CD4-positive, alpha-beta T cell treated with Interleukin-12 subunit alpha and Interleukin-12 subunit beta, for 1 hour (primary cell): Measurements from ENCODE around the gene GPR141.

Source experiments
- DNase-seq: peaks from one replicate; pipeline ENCODE4 v3.0.0-alpha.2; 2020

GPR141 gene

GRCh38 chr7:37738321-37738720 is 54.8 kb downstream of the GPR141 start:
- no peak for DNase-seq

GRCh38 chr7:37740398-37740797 is 56.8 kb downstream of the GPR141 start:
- no peak for DNase-seq

DNA sequence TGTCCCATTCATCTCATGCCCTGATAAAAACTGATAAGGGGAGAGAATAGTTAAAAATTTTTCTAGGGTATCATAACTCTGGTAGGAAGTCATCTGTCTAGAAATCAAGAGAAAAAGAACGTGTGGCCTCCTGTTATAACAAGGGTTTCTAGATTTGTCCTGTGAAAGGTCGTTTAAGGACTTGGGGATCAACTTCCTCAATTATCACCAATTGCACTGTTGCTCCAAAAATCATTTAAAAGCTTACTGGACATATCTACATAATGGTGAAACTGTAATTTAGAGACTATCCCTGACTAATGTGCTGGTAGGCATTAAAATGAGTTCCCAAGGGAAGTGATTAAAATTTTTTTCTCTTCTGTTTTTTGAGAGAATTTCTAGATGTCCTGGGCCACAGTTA is 58.2 kb downstream of the GPR141 start:
- no peak for DNase-seq

GRCh38 chr7:37751096-37751495 is 67.5 kb downstream of the GPR141 start:
- DNase-seq: no peak

DNA sequence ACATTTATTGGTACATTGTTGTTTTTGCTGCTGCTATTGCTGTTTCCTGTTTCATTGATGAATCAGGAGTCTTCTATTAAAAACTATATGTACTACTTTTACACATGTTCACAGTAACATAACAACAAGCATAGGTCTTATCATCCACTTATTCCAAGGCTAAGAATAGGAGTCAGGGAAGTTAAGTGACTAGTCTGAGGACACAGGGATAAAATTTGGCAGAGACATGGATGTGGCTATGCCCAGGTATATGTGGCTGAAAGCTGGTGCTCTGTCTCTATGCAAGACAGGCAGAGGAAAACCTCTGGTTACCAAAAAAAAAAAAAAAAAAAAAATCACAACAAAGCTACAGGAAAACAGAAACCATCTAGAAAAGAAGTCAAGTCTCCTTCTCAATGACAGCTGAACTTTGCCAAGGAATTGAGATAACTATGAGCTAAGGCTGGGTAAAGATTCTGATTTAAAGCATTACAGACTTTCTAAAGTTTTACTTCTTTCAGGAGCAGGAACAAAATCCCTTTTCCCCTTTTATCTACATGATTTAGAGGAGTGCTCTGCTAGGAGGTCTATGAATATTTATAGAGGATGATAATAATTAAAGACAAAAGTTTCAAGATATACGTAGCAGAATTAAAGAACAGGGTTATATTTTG is 70.0 kb downstream of the GPR141 start:
- DNase-seq: no peak

DNA sequence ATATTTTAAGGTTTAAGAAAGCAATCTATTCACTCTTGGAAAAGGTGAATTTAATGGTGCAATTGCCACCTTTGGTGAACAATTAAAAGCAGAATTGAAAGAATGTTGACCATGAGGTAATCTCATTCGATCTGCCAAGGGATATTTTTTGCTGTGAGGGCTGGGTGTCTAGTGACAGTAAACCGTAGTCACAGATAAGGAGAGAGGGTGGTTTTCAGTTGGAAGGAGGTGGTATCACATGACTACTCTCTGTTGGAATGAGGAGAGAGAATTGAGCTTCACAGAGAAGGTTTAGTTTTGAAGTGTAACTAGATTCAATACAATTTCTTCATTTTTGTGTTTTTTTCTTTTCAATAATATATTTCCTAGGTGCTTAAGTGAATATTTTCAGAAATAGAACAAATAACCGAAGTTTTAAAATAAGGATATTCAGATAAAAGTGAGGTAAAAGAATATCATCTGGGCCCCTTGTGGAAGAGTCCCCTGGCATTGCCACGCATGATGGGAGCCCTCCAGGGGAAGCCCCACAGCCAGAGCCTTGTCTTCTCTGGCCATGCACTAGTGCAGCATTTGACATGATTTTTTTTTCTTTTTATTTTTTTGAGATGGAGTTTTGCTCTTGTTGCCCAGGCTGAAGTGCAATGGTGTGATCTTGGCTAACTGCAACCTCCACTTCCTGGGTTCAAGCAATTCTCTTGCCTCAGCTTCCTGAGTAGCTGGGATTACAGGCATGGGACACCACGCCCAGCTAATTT is 73.4 kb downstream of the GPR141 start:
- DNase-seq: no peak

GRCh38 chr7:37757563-37757962 is 74.0 kb downstream of the GPR141 start:
- DNase-seq: no peak

- DNase-seq: no peak
Observed at GRCh38 chr7:37758501-37759045, 75.0 kb downstream of the GPR141 start.

DNA sequence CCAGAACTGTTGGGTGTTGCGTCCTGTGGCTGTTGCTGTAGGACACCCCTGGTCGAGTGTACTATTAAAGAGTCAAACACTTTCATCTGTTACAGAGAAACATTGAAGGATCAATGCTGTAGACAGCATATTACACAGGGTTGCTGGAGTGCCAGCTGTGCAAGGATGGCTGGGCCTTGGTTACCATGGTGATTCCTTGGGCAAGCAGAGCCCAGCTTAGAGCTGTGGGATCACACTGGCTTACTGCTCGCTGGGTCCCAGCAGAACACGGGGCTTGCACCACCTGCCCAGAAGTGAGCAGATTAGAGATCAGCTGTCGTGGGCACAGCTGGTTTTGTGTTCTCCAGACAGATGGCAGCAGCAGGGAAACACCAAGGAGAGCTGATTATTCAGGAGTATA is 76.0 kb downstream of the GPR141 start:
- no peak for DNase-seq

DNA sequence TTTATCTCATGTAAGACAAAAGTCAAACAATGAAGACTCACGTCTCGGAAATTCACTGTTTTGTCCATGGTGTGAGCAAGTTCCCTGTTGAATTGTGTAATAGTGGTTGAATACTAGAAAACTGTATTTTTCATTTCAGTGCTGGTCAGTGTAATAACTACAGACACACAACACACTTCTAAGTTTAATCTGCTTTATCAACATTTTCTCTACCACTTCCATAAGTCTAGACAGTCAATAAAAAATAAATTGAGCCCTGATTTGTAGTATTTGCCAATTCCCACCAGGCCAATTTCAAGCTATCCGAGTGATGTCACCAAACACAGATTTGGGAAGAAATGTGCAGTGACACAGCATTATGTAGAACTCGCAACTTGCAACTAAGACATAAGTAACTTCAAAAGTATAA is 81.9 kb downstream of the GPR141 start:
- no peak for DNase-seq

- DNase-seq: no peak
Observed at GRCh38 chr7:37765872-37766525, 82.4 kb downstream of the GPR141 start.

DNA sequence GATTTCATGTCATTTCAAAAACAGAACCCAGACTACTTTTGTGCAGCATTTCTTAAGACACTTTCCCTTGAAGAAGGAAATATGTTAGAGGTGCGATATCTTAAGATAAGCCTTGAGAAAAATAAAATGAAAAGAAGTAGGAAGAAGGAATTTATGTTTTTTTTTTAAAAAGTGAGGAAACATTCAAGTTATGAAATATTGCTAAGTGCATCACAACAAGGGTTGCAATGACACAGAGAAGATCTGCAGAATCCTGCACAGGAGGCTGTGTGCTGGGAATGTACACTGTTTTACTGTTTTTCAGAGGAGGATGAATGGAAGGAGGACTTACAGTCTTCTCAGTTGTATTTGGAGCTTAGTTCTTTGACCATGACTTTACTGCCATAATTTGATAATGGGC is 85.0 kb downstream of the GPR141 start:
- no peak for DNase-seq

DNA sequence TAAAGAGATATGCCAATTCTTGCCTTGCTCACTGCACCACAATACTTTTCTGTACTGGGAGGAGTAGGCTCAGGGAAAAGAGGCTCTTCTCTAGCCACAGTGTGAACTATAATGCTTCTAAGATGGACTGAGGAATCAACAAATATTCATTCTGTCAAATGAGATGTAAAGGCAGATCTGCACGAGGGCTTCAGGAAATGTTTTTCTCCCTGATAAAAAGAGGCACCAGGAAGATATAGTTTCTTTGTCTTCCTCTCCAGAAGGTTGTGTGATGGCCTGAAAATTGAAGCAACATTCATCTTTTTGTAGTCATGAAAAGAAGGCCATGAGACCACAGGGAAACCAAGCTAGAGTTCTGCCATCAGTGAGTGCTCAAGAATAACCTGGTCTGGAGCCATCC is 85.7 kb downstream of the GPR141 start:
- no peak for DNase-seq

- no peak for DNase-seq
Observed at GRCh38 chr7:37769726-37770125, 86.2 kb downstream of the GPR141 start.

- no peak for DNase-seq
Observed at GRCh38 chr7:37770838-37771237, 87.3 kb downstream of the GPR141 start.

GRCh38 chr7:37771342-37771741 is 87.8 kb downstream of the GPR141 start:
- DNase-seq: no peak

- DNase-seq: no peak
Observed at GRCh38 chr7:37771801-37772200, 88.2 kb downstream of the GPR141 start.

DNA sequence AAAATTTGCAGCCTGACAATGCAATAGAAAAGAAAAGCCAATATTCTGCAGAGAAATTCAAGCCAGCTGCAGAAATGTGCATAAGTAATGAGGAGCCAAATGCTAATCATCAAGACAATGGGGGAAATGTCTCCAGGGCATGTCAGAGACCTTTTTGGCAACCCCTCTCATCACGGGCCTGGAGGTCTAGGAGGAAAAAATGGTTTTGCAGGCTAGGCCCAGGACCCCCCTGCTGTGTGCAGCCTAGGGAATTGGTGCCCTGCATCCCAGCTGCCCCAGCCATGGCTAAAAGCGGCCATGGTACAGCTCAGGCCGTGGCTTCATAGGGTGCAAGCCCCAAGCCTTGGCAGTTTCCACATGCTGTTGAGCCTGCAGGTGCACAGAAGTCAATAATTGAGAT is 92.4 kb downstream of the GPR141 start:
- no peak for DNase-seq

DNA sequence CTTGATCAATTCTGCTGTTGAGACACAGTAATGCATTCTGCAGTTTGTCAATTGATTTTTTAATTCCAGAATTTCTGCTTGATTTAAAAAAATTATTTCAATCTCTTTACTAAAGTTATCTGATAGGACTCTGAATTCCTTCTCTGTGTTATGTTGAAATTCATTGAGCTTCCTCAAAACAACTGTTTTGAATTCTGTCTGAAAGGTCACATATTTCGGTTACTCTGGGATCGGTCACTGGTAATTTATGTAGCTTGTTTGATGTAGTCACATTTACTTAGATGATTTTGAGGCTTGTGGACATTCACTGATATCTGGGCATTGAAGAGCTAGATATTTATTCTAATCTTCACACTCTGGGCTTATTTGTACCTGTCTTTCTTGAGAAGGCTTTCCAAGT is 97.6 kb downstream of the GPR141 start:
- DNase-seq: no peak

- DNase-seq: no peak
Observed at GRCh38 chr7:37782166-37782565, 98.6 kb downstream of the GPR141 start.

DNA sequence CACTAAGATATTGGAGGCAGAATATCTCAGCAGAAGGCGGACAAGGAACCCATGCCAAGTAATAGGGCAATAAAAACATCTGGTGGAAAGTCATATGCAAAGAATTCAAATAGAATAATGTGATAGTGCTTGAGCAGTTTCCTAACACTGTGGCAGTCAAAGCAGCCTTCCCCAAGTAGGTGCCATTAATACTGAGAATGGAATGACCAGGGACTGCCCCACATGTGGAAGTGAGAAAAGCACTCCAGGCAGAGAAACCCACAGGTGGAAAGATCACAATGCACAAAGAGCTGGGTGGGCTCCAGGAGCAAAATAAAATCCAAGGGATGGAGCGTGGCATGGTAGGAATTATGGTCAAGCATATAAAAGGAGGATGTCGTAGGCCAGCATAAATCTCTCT is 100.4 kb downstream of the GPR141 start:
- no peak for DNase-seq

DNA sequence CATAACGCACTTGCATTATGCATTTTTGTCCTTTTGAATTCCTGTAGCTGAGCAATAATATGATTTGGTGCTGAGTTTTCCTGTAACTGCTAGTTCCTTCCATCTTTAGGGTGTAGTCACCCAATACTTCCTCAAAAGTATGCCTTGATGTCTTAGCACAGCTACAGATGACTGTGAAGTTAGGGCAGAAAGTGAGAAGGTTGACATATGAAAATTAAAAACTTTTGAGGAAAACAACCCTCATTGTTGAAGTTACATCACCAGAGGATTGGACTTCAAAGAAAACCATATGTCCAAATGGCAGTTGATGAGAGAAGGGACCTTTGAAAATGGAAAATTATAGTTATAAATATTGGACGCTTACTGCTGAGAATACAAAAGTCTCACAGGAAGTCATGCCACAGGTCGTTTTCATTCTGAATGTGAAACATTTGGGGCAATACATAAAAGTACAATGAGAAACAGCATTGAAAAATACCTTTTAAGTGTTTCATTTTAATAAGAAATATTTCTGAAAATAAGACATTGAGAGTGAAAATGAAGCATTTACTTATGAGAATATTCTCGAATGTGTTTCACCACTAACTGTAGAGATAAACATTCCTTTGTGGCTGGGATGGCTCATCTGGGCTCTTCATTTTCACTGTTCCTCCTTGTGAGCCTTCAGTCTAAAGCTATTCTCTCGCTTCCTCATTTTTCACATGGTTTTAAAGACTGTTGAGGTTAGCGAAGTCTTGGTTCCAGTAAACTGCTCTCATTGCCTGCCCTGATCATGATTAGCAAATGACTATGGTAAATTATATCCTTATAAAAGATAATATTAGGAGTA is 103.4 kb downstream of the GPR141 start:
- no peak for DNase-seq
